Measurements from ENCODE around the gene PRIMPOL.

DNA sequence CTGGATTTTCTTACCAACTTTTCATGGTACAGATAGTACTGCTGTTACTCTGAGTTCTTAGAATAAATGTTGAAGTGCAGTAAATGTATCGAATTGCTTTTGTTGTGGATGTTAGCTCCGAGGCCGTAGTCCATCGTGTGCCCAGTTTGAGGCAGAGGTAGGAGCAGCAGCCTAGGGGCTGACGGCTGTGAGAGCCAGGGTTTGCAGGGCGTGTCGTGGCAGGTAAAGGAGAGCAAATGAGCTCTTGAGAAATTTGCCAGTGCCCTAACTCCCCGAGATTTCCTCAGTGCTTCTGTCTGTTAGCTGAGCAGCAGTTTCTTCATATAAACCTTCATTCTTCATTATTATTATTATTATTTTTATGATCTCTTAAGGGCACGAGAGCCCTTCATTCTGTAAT lies 21.6 kb downstream of the PRIMPOL start:
- TF ChIP-seq, protein P1, sequence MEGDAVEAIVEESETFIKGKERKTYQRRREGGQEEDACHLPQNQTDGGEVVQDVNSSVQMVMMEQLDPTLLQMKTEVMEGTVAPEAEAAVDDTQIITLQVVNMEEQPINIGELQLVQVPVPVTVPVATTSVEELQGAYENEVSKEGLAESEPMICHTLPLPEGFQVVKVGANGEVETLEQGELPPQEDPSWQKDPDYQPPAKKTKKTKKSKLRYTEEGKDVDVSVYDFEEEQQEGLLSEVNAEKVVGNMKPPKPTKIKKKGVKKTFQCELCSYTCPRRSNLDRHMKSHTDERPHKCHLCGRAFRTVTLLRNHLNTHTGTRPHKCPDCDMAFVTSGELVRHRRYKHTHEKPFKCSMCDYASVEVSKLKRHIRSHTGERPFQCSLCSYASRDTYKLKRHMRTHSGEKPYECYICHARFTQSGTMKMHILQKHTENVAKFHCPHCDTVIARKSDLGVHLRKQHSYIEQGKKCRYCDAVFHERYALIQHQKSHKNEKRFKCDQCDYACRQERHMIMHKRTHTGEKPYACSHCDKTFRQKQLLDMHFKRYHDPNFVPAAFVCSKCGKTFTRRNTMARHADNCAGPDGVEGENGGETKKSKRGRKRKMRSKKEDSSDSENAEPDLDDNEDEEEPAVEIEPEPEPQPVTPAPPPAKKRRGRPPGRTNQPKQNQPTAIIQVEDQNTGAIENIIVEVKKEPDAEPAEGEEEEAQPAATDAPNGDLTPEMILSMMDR (conservative IDR thresholded peaks at IDR 0.05): no peak
- TF ChIP-seq EZH2 (IDR thresholded peaks at IDR 0.05; ENCODE audit: low read depth): no peak
